Skeletal muscle tissue (tissue), 4 donors: ENCODE data around the gene TPST2. TPM values are rescaled to one million over a fixed set of nuclear protein-coding genes. Genes with fewer than 3 reads are reported as not detected.
"Not testable (repeated sequence)": the region's sequence is repeated elsewhere in the genome, so short reads cannot be mapped to it uniquely, and the experiment has no call there.

Experiments
- H3K27ac ChIP-seq: one replicate; pipeline ENCODE4 v1.7.0; 2013; ENCODE audit warnings: mild to moderate bottlenecking, low read depth, low read length, inconsistent platforms
- H3K27me3 ChIP-seq, 3 donors: one replicate each; pipeline ENCODE4 v1.7.0; 2013; ENCODE audit warnings: low read length in 3 of 3; ENCODE audit not compliant: control insufficient read depth in 3 of 3, insufficient read depth in 3 of 3
- H3K36me3 ChIP-seq, 3 donors: one replicate each; pipeline ENCODE4 v1.7.0; 2013; ENCODE audit warnings: low read length in 3 of 3; ENCODE audit not compliant: control insufficient read depth in 3 of 3, insufficient read depth in 3 of 3
- H3K4me1 ChIP-seq, 3 donors: one replicate each; pipeline ENCODE4 v1.7.0; 2013; ENCODE audit warnings: low read length in 3 of 3, mild to moderate bottlenecking in 3 of 3; ENCODE audit not compliant: control insufficient read depth in 3 of 3, insufficient read depth in 3 of 3
- H3K4me3 ChIP-seq, 3 donors: one replicate each; pipeline ENCODE4 v1.7.0; 2013; ENCODE audit warnings: low read length in 3 of 3
- H3K9ac ChIP-seq, 3 donors: one replicate each; pipeline ENCODE4 v1.7.0; 2013; ENCODE audit warnings: low read length in 3 of 3, mild to moderate bottlenecking in 3 of 3, moderate library complexity in 2 of 3, low read depth in 1 of 3
- H3K9me3 ChIP-seq, 3 donors: one replicate each; pipeline ENCODE4 v1.7.0; 2013; ENCODE audit warnings: low read length in 3 of 3; ENCODE audit not compliant: control insufficient read depth in 3 of 3
- total RNA-seq: library from RNA; depleted of rRNA; stranded (reverse); fragments of >200 nt; gene quantifications from one replicate; pipeline ENCODE4 v1.2.3, GENCODE V29; 2014
- donor health status: Osteomylitis.

The TPST2 gene
- total RNA-seq, 1 donor from 2014 or later: 6.8 TPM

DNA sequence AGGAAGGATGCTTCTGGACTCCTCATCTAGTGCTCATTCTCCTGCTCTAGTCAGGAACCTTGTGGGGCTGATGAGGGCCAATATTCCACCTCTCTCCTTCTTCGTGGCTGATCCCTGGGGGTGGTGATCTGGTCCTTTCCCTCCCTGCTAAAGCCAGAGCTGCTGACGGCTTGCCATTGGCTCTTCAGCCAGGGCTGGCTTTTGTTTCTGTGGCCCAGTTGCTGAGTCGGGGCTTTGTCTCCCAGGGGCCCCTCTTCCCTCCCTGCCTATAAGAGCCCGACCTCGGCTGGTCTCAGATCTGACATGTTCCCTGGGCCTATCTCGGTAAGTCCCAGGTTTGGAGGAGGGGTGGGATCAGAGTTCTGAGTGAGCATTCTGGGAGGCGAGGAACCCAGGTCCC is 31.7 kb upstream of the TPST2 start, which contains the start of gene CRYBA4:
Gene CRYBA4, plus strand, starts transcription at position 301 of the 400 bp plus-strand sequence. CDS start 634 bp downstream, outside the sequence.
- Histone ChIP-seq H3K4me3 (no peak within 1 kb of the TSS), H3K36me3 (no peaks in the 10 kb centered on the region), H3K4me1 (peaks cover 2 to 5% (median 3%) of the 10 kb centered on the region in 3 donors), H3K27me3 (no peaks in the 10 kb centered on the region), H3K27ac (no peak within 1 kb of the TSS), H3K9me3 (no peaks in the 10 kb centered on the region), H3K9ac (no peak within 1 kb of the TSS)

DNA sequence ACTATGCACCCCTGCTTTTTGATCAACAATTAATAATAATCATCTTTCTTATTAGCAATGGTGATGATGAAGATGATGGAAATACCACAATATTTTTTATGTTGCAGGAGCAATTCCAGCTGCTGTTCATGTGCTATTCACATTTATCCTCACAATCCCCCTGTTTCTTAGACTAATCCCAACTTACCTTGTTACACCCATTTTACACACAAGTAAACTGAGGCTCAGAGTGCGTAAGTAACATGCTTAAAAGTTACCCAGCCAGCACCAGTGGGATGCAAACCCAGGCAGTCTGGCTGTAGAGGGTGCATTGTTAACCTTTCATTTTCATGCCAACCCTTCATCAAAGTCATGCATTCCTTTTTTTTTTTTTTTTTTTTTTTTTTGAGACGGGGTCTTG is 30.3 kb upstream of the TPST2 start:
- Histone ChIP-seq H3K27me3 (peaks cover 0 to 7% (median 0%) of the 10 kb centered on the region in 3 donors), H3K9me3 (no peaks in the 10 kb centered on the region), H3K4me3 (no peak overlapping the region), H3K4me1 (peaks cover 2 to 5% (median 3%) of the 10 kb centered on the region in 3 donors), H3K27ac (no peak overlapping the region), H3K9ac (no peak overlapping the region), H3K36me3 (no peaks in the 10 kb centered on the region)

DNA sequence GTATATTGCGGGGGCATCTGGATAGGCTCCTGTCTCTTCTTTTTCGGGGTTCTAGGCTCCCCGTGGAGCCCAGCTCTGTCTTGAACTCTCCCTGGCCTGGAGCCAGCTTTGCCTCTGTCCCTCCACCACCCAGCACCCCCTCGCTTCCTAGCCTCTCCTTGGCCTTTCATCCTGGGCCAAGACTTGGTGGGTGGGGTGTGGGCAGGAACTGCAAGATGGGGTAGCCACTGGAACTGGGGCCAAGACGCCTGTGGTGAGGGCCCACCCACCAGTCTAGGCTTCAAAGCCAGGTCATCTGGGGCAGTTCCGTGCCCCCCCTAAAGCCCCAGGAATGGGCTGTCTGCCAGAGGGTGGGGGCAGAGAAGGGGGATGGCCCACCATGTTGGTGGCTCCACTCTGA is 29.6 kb upstream of the TPST2 start:
- no peak overlapping the region for H3K9ac ChIP-seq
- no peak overlapping the region for H3K27ac ChIP-seq
- H3K9me3 ChIP-seq: no peaks in the 10 kb centered on the region
- no peaks in the 10 kb centered on the region for H3K36me3 ChIP-seq
- H3K27me3 ChIP-seq: peaks cover 0 to 9% (median 3%) of the 10 kb centered on the region in 3 donors
- no peak overlapping the region for H3K4me3 ChIP-seq
- H3K4me1 ChIP-seq: peaks cover 2 to 5% (median 3%) of the 10 kb centered on the region in 3 donors

DNA sequence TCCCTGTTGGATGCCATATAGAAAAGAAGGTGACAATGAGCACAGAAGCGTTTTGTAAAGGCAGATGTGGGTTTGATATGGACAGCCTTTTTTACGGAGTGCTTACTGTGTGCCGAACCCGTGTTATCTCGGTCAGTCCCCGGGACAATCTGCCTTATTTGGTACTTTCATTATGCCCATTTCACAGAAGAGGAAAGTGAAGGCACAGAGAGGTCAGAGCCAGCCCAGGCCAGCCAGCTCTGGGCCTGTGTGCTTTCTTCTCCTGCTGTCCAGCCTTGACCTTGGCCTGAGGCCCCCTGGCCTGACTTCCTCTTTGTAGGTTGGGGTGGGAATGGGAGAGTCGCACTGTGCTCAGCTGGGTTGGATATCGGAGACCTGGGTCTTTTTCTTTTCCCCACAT is 28.5 kb upstream of the TPST2 start:
- Histone ChIP-seq H3K4me1 (peaks cover 2 to 5% (median 3%) of the 10 kb centered on the region in 3 donors), H3K36me3 (no peaks in the 10 kb centered on the region), H3K27ac (no peak overlapping the region), H3K4me3 (no peak overlapping the region), H3K9ac (no peak overlapping the region), H3K27me3 (peaks cover 0 to 9% (median 5%) of the 10 kb centered on the region in 3 donors), H3K9me3 (no peaks in the 10 kb centered on the region)

DNA sequence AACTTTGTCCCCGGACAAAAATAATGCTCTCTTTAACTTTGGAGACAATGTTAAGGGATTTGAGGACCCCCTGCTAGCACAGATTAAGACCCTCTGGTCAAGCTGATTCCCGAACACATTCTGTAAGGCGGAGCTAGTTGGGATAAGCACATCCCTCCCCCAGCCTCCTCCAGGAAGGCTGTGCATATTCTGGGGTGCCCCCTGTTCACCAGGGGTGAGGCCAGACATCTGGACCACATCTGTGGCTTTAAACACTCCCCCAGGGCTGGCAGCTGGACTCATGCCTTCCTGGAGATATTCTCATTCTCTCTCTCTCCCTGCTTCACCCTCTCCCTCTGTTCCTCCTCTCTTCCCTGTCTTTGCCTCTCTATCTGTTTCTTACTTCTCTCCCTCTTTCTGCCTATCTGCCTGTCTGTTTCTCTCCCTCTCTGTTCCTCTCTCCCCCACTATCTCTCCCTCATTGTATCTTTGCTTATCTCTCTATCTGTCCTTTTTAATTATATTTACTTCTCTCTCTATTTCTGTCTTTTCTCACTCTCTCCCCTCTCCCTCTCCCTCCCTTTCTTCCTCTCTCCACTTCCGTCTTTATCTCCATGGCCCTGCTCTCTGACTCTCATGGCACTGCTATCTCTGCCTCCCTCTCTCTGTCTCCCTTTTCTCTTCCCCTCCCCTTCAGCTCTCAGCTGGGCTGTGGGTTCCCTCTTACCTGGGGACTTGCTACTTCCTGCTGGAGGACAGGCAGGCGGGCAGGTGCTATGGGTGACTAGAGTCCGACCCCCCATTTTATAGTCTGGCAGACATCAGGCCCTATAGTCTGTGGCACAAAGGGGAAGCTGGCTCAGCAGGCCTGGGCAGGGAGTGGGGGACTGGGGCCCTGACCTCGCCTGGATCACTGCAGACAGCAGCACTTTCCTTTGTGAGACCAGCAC is 27.6 kb upstream of the TPST2 start, which contains the start of gene CRYBB1:
Gene CRYBB1, minus strand, starts transcription at position 757 of the 929 bp plus-strand sequence. CDS start 1,708 bp downstream, outside the sequence.
- no peak within 1 kb of the TSS for H3K27ac ChIP-seq
- H3K4me3 ChIP-seq: no peak within 1 kb of the TSS
- H3K4me1 ChIP-seq: peaks cover 2 to 5% (median 3%) of the 10 kb centered on the region in 3 donors
- H3K36me3 ChIP-seq: no peaks in the 10 kb centered on the region
- H3K9ac ChIP-seq: no peak within 1 kb of the TSS
- H3K27me3 ChIP-seq: peaks cover 7 to 12% (median 9%) of the 10 kb centered on the region in 3 donors
- no peaks in the 10 kb centered on the region for H3K9me3 ChIP-seq

DNA sequence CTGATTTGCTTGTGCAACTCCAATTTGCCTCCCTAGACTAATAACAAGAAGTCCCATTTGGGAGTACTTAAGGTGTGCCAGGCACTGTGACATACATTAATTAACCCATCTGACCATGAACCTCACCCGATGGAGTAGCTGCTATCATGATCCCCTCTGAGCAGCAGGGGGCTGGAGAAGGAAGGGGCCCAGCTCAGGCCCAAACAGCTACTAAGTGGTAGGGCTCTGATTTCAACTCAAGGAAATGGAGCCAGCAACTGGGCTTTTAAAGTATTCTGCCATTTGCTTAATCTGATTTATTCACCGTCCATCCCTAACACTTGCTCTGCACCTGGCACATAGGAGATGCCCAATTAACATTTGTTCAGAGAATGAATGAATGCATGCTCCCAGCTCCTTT is 26.7 kb upstream of the TPST2 start:
- Histone ChIP-seq H3K27me3 (peaks cover 9 to 17% (median 13%) of the 10 kb centered on the region in 3 donors), H3K4me1 (peaks cover 2 to 5% (median 3%) of the 10 kb centered on the region in 3 donors), H3K27ac (no peak overlapping the region), H3K9ac (no peak overlapping the region), H3K4me3 (no peak overlapping the region), H3K9me3 (no peaks in the 10 kb centered on the region), H3K36me3 (no peaks in the 10 kb centered on the region)

DNA sequence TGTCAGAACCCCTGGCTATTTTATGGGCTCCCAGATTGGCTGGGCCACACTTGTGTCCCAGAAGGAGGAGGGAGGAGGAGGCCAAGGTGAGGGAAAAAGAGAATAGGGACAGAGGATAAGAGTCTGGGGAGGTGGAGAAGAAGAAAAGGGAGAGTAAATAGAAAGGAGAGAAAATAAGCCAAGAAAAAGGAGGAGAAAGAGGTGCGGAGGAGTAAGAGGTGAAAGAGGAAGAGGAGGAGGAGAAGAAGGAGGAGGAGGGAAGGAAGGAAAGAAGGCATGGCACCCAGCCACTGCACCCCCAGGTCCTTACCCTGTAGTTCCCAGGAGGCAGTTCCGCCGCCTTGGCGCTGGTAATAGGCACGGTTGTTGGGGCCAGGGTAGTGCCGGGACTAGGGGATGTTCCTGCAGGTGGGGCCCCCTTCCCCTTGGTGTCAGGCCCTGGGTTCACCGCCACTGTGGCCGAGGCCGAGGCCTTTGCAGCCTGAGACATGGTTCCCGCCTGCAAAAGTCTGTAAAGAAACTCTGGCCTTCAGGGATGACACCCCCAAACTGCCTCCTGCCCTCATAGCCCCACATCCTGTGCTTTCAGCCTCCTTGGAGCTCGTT is 26.0 kb upstream of the TPST2 start:
- Histone ChIP-seq H3K27me3 (peaks cover 9 to 17% (median 14%) of the 10 kb centered on the region in 3 donors), H3K9me3 (no peaks in the 10 kb centered on the region), H3K4me1 (peaks cover 2 to 5% (median 3%) of the 10 kb centered on the region in 3 donors), H3K27ac (no peak overlapping the region), H3K36me3 (no peaks in the 10 kb centered on the region), H3K9ac (no peak overlapping the region), H3K4me3 (no peak overlapping the region)

DNA sequence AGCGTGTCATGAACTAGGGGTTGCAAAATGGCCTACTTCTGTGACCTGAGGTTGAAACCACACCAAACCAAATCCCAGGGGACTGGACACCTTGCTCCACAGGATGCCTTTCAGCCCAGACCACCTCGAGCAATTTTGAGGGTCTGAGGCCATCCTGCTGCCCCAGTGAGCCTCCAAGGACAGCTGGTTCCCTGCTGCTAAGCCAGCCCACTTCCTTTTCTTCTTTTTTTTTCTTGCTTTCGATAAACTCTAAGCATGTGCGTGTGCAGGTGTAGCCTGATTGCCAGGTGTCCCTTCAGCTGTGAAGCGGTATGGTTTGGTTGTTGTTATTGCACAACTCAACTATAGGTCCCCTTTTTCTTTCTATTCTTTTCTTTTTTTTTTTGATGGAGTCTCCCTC is 25.2 kb upstream of the TPST2 start:
- H3K27ac ChIP-seq: no peak overlapping the region
- no peak overlapping the region for H3K9ac ChIP-seq
- H3K36me3 ChIP-seq: no peaks in the 10 kb centered on the region
- peaks cover 2 to 5% (median 3%) of the 10 kb centered on the region in 3 donors for H3K4me1 ChIP-seq
- H3K27me3 ChIP-seq: peaks cover 9 to 17% (median 14%) of the 10 kb centered on the region in 3 donors
- H3K9me3 ChIP-seq: no peaks in the 10 kb centered on the region
- H3K4me3 ChIP-seq: no peak overlapping the region

DNA sequence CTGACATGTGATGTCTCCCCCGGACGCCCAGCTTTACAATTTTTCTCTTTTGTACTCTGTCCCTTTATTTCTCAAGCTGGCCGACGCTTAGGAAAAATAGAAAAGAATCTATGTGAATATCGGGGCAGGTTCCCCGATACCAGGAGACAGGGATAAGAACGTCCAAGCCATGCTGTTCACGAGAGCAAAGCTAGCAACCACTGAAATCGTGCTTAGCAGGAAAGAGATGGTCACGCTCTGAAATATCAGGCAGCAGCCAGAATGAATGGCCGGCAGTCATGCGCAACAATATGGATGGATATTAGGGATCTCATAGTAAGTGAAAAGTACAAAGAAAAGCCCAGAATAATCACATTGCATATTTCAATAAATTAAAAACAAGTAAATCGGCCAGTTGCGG is 24.4 kb upstream of the TPST2 start:
- Histone ChIP-seq H3K4me1 (peaks cover under 1 to 3% (median 2%) of the 10 kb centered on the region in 3 donors), H3K27ac (no peak overlapping the region), H3K4me3 (no peak overlapping the region), H3K27me3 (peaks cover 9 to 17% (median 14%) of the 10 kb centered on the region in 3 donors), H3K9me3 (no peaks in the 10 kb centered on the region), H3K36me3 (no peaks in the 10 kb centered on the region), H3K9ac (no peak overlapping the region)

DNA sequence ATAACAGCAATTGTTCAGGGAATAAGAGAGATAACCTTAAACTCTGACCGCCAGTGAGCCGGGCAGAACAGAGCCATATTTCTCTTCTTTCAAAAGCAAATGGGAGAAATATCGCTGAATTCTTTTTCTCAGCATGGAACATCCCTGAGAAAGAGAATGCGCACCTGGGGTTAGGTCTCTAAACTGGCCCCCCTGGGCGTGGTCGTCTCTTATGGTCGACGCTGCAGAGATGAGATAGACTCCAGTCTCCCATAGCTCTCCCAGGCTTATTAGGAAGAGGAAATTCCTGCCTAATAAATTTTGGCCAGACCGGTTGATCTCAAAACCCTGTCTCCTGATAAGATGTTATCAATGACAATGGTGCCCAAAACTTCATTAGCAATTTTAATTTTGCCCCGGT is 23.8 kb upstream of the TPST2 start:
- H3K4me1 ChIP-seq, H3K9me3 ChIP-seq, H3K9ac ChIP-seq, H3K27ac ChIP-seq, H3K4me3 ChIP-seq, H3K36me3 ChIP-seq: not testable (repeated sequence)
- H3K27me3 ChIP-seq: peaks cover 9 to 17% (median 14%) of the 10 kb centered on the region in 3 donors
